Measurements from ENCODE around the gene INSIG1. TPM values are rescaled to one million over a fixed set of nuclear protein-coding genes. Genes with fewer than 3 reads are reported as not detected.

Gene INSIG1
- 183 TPM for polyA plus RNA-seq (2013, experiment 1 of 2)
- polyA plus RNA-seq (2013, experiment 2 of 2), result 199 TPM

GRCh38 chr7:155297517-155298287 lies at the start of gene INSIG1:
TSS of gene INSIG1 (plus strand) at chr7:155297878. CDS start at chr7:155298286, 408 bp downstream.
- H2BK5ac ChIP-seq (ENCODE audit: low read length), result peak within 1 kb of the TSS; percentile 99
- peak within 1 kb of the TSS; percentile 95 for H3K14ac ChIP-seq (ENCODE audit: low read length)
- peak within 1 kb of the TSS; percentile 35 for H2BK12ac ChIP-seq (ENCODE audit: low read length)
- H3K79me1 ChIP-seq (ENCODE audit: low read depth, low read length), result no peaks in the 10 kb centered on the region
- H3K4me1 ChIP-seq (ENCODE audit: control insufficient read depth in 2 of 2, insufficient read depth in 1 of 2, low read depth in 1 of 2, low read length in 2 of 2), result peaks cover 11 to 15% of the 10 kb centered on the region in 2 donors
- H2BK15ac ChIP-seq (ENCODE audit: low read length), result peak within 1 kb of the TSS; percentile 69
- H4K91ac ChIP-seq (ENCODE audit: low read depth, low read length, poor library complexity), result peak within 1 kb of the TSS; percentile 82
- H3K4ac ChIP-seq (ENCODE audit: low read length), result peak within 1 kb of the TSS; percentile 13
- peak; percentile 93 for DNase-seq (ENCODE audit: low spot score)
- peak within 1 kb of the TSS; percentile 92 for H3K23ac ChIP-seq (ENCODE audit: low read depth, low read length, poor library complexity)
- no peaks in the 10 kb centered on the region for H3K27me3 ChIP-seq (ENCODE audit: control insufficient read depth in 3 of 3, insufficient read depth in 3 of 3, low read depth in 1 of 3, low read length in 3 of 3)
- H4K8ac ChIP-seq (ENCODE audit: low read depth, low read length), result no peak within 1 kb of the TSS
- peak within 1 kb of the TSS; percentile 80 to 98 for H3K4me3 ChIP-seq (ENCODE audit: low read length in 2 of 2)
- peaks cover 2 to 19% of the 10 kb centered on the region in 2 donors for H3K9me3 ChIP-seq (replicated peaks in 1 of 2; ENCODE audit: control insufficient read depth in 2 of 2, insufficient read depth in 1 of 2, low read depth in 1 of 2, low read length in 2 of 2)
- peak within 1 kb of the TSS; percentile 89 for H2AK5ac ChIP-seq (ENCODE audit: low read depth, low read length)
- H2AFZ ChIP-seq (ENCODE audit: low read length), result peak within 1 kb of the TSS; percentile 74
- peak within 1 kb of the TSS; percentile 85 for H2BK120ac ChIP-seq (ENCODE audit: low read depth, low read length)
- peaks cover 21 to 40% of the 10 kb centered on the region in 2 donors for H3K36me3 ChIP-seq (replicated peaks in 1 of 2; ENCODE audit: control insufficient read depth in 2 of 2, insufficient read depth in 2 of 2, low read length in 2 of 2)
- no CpG with 5 or more reads among the region's 111 CpGs for WGBS, 2 donors (ENCODE audit: extremely low coverage in 2 of 2, insufficient read length in 2 of 2, insufficient replicate concordance in 1 of 2)
- H3K4me2 ChIP-seq (ENCODE audit: insufficient read depth, low read length, poor library complexity, severe bottlenecking), result peak within 1 kb of the TSS; percentile 74
- H3K27ac ChIP-seq (replicated peaks; ENCODE audit: low read length), result peak within 1 kb of the TSS; percentile 92
- H3K18ac ChIP-seq (ENCODE audit: low read length), result peak within 1 kb of the TSS; percentile 97
- H3K9ac ChIP-seq (ENCODE audit: low read depth, low read length, poor library complexity), result peak within 1 kb of the TSS; percentile 87

DNA sequence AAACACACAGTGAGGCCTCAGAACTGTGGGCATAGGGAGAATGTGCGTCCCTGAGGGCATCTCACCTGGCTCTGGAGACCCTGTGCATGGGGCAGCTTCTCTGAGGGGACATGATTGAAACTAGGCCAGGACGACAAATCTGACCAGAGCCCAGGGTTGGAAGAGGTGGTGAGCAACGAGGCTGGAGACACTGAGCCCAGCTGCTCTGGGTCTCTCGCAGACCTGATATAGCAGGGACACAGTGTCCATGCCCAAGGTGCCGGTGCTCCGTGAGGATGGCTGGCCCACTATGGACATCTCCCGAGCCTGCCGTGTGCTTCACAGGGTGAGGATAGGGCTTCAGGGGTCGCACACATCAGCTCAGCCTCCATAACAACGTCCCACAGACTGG lies 49.3 kb upstream of the INSIG1 start:
- Histone ChIP-seq H4K8ac (ENCODE audit: low read depth, low read length) (no peak overlapping the region), H2BK5ac (ENCODE audit: low read length) (no peak overlapping the region), H3K27ac (replicated peaks; ENCODE audit: low read length) (no peak overlapping the region), H3K23ac (ENCODE audit: low read depth, low read length, poor library complexity) (no peak overlapping the region), H3K9me3 (replicated peaks in 1 of 2; ENCODE audit: control insufficient read depth in 2 of 2, insufficient read depth in 1 of 2, low read depth in 1 of 2, low read length in 2 of 2) (no peaks in the 10 kb centered on the region), H3K36me3 (replicated peaks in 1 of 2; ENCODE audit: control insufficient read depth in 2 of 2, insufficient read depth in 2 of 2, low read length in 2 of 2) (no peaks in the 10 kb centered on the region), H3K18ac (ENCODE audit: low read length) (peak overlapping the region; percentile 48), H3K4ac (ENCODE audit: low read length) (no peak overlapping the region), H3K4me2 (ENCODE audit: insufficient read depth, low read length, poor library complexity, severe bottlenecking) (no peak overlapping the region), H3K79me1 (ENCODE audit: low read depth, low read length) (no peaks in the 10 kb centered on the region), H3K14ac (ENCODE audit: low read length) (no peak overlapping the region), H3K9ac (ENCODE audit: low read depth, low read length, poor library complexity) (no peak overlapping the region), H3K27me3 (ENCODE audit: control insufficient read depth in 3 of 3, insufficient read depth in 3 of 3, low read depth in 1 of 3, low read length in 3 of 3) (peaks cover 0 to 30% (median 0%) of the 10 kb centered on the region in 3 experiments), H3K4me1 (ENCODE audit: control insufficient read depth in 2 of 2, insufficient read depth in 1 of 2, low read depth in 1 of 2, low read length in 2 of 2) (no peaks in the 10 kb centered on the region), H2AFZ (ENCODE audit: low read length) (no peak overlapping the region), H4K91ac (ENCODE audit: low read depth, low read length, poor library complexity) (no peak overlapping the region), H2AK5ac (ENCODE audit: low read depth, low read length) (no peak overlapping the region), H3K4me3 (ENCODE audit: low read length in 2 of 2) (no peak overlapping the region), H2BK15ac (ENCODE audit: low read length) (no peak overlapping the region), H2BK12ac (ENCODE audit: low read length) (no peak overlapping the region), H2BK120ac (ENCODE audit: low read depth, low read length) (no peak overlapping the region)
- no CpG with 5 or more reads among the region's 10 CpGs for WGBS, 2 donors (ENCODE audit: extremely low coverage in 2 of 2, insufficient read length in 2 of 2, insufficient replicate concordance in 1 of 2)
- DNase-seq (ENCODE audit: low spot score), result no peak

DNA sequence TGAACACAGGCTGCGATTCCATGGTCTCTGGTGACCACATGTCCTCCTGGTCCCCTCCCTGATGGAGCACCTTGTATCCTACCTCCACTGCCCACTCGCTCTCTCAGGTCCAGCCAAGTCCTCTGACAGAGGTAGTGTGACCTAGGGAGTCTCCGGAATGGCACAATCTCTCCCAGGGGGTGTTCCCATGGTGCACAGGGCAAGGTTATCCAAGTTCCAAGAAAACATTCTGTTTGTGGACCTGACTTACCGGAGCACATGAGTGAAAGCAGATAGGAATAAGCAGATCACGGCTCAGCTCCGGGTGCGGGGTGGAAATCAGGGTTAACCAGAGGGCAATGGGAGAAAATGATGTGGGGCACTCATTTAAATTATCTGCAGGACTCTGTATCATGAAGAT lies 45.8 kb upstream of the INSIG1 start:
- no peaks in the 10 kb centered on the region for H3K36me3 ChIP-seq (replicated peaks in 1 of 2; ENCODE audit: control insufficient read depth in 2 of 2, insufficient read depth in 2 of 2, low read length in 2 of 2)
- H3K4ac ChIP-seq (ENCODE audit: low read length), result no peak overlapping the region
- no peak overlapping the region for H2AFZ ChIP-seq (ENCODE audit: low read length)
- H3K4me1 ChIP-seq (ENCODE audit: control insufficient read depth in 2 of 2, insufficient read depth in 1 of 2, low read depth in 1 of 2, low read length in 2 of 2), result no peaks in the 10 kb centered on the region
- H3K23ac ChIP-seq (ENCODE audit: low read depth, low read length, poor library complexity), result peak overlapping the region; percentile 26
- no peaks in the 10 kb centered on the region for H3K79me1 ChIP-seq (ENCODE audit: low read depth, low read length)
- no peak overlapping the region for H2BK12ac ChIP-seq (ENCODE audit: low read length)
- no peak overlapping the region for H2BK120ac ChIP-seq (ENCODE audit: low read depth, low read length)
- no peak overlapping the region for H3K14ac ChIP-seq (ENCODE audit: low read length)
- no peak overlapping the region for H3K4me3 ChIP-seq (ENCODE audit: low read length in 2 of 2)
- no peak overlapping the region for H2BK5ac ChIP-seq (ENCODE audit: low read length)
- no CpG with 5 or more reads among the region's 7 CpGs for whole genome bisulfite sequencing, 2 donors (ENCODE audit: extremely low coverage in 2 of 2, insufficient read length in 2 of 2, insufficient replicate concordance in 1 of 2)
- H3K27me3 ChIP-seq (ENCODE audit: control insufficient read depth in 3 of 3, insufficient read depth in 3 of 3, low read depth in 1 of 3, low read length in 3 of 3), result peaks cover 0 to 28% (median 0%) of the 10 kb centered on the region in 3 experiments
- H4K8ac ChIP-seq (ENCODE audit: low read depth, low read length), result no peak overlapping the region
- H3K9me3 ChIP-seq (replicated peaks in 1 of 2; ENCODE audit: control insufficient read depth in 2 of 2, insufficient read depth in 1 of 2, low read depth in 1 of 2, low read length in 2 of 2), result no peaks in the 10 kb centered on the region
- H3K4me2 ChIP-seq (ENCODE audit: insufficient read depth, low read length, poor library complexity, severe bottlenecking), result no peak overlapping the region
- no peak overlapping the region for H3K9ac ChIP-seq (ENCODE audit: low read depth, low read length, poor library complexity)
- H4K91ac ChIP-seq (ENCODE audit: low read depth, low read length, poor library complexity), result no peak overlapping the region
- no peak overlapping the region for H3K18ac ChIP-seq (ENCODE audit: low read length)
- no peak overlapping the region for H2BK15ac ChIP-seq (ENCODE audit: low read length)
- no peak overlapping the region for H3K27ac ChIP-seq (replicated peaks; ENCODE audit: low read length)
- H2AK5ac ChIP-seq (ENCODE audit: low read depth, low read length), result peak overlapping the region; percentile 6
- DNase-seq (ENCODE audit: low spot score), result no peak

GRCh38 chr7:155252444-155252887 lies 45.2 kb upstream of the INSIG1 start:
- no peaks in the 10 kb centered on the region for H3K9me3 ChIP-seq (replicated peaks in 1 of 2; ENCODE audit: control insufficient read depth in 2 of 2, insufficient read depth in 1 of 2, low read depth in 1 of 2, low read length in 2 of 2)
- H4K8ac ChIP-seq (ENCODE audit: low read depth, low read length), result no peak overlapping the region
- no peak overlapping the region for H3K4ac ChIP-seq (ENCODE audit: low read length)
- no peak overlapping the region for H2BK12ac ChIP-seq (ENCODE audit: low read length)
- H3K4me2 ChIP-seq (ENCODE audit: insufficient read depth, low read length, poor library complexity, severe bottlenecking), result no peak overlapping the region
- WGBS, 2 donors (ENCODE audit: extremely low coverage in 2 of 2, insufficient read length in 2 of 2, insufficient replicate concordance in 1 of 2), result no CpG with 5 or more reads among the region's 8 CpGs
- no peak overlapping the region for H3K4me3 ChIP-seq (ENCODE audit: low read length in 2 of 2)
- no peak overlapping the region for H3K9ac ChIP-seq (ENCODE audit: low read depth, low read length, poor library complexity)
- H3K23ac ChIP-seq (ENCODE audit: low read depth, low read length, poor library complexity), result no peak overlapping the region
- H3K27ac ChIP-seq (replicated peaks; ENCODE audit: low read length), result no peak overlapping the region
- no peak overlapping the region for H2AK5ac ChIP-seq (ENCODE audit: low read depth, low read length)
- no peaks in the 10 kb centered on the region for H3K79me1 ChIP-seq (ENCODE audit: low read depth, low read length)
- no peak overlapping the region for H2BK120ac ChIP-seq (ENCODE audit: low read depth, low read length)
- no peak overlapping the region for H3K18ac ChIP-seq (ENCODE audit: low read length)
- H2BK15ac ChIP-seq (ENCODE audit: low read length), result no peak overlapping the region
- H2BK5ac ChIP-seq (ENCODE audit: low read length), result no peak overlapping the region
- H4K91ac ChIP-seq (ENCODE audit: low read depth, low read length, poor library complexity), result no peak overlapping the region
- H3K14ac ChIP-seq (ENCODE audit: low read length), result no peak overlapping the region
- DNase-seq (ENCODE audit: low spot score), result no peak
- H3K4me1 ChIP-seq (ENCODE audit: control insufficient read depth in 2 of 2, insufficient read depth in 1 of 2, low read depth in 1 of 2, low read length in 2 of 2), result no peaks in the 10 kb centered on the region
- H3K36me3 ChIP-seq (replicated peaks in 1 of 2; ENCODE audit: control insufficient read depth in 2 of 2, insufficient read depth in 2 of 2, low read length in 2 of 2), result no peaks in the 10 kb centered on the region
- H3K27me3 ChIP-seq (ENCODE audit: control insufficient read depth in 3 of 3, insufficient read depth in 3 of 3, low read depth in 1 of 3, low read length in 3 of 3), result peaks cover 0 to 30% (median 0%) of the 10 kb centered on the region in 3 experiments
- H2AFZ ChIP-seq (ENCODE audit: low read length), result no peak overlapping the region

Measured in neuronal stem cell (in vitro differentiated cells).